Neural progenitor cell (in vitro differentiated cells): ENCODE measurements around the gene GFM2. TPM values are rescaled to one million over a fixed set of nuclear protein-coding genes. Genes with fewer than 3 reads are reported as not detected.
"Not testable (repeated sequence)": the region's sequence is repeated elsewhere in the genome, so short reads cannot be mapped to it uniquely, and the experiment has no call there.

Experiments used
- DNase-seq: peaks from one replicate; pipeline ENCODE4 v3.0.0-alpha.2; 2016; ENCODE audit warnings: low spot score
- H2AFZ ChIP-seq: fragments of 200-600 bp; sonication (generic); replicated peaks from 2 replicates; pipeline ENCODE4 v1.6.1; 2016; ENCODE audit warnings: antibody characterized with exemption
- H3F3A ChIP-seq: fragments of 200-600 bp; sonication (generic); 2 replicates; pipeline ENCODE4 v1.6.1; 2016; ENCODE audit warnings: antibody characterized with exemption, low read depth
- H3K27ac ChIP-seq: fragments of 200-600 bp; sonication (generic); 2 replicates; pipeline ENCODE4 v1.5.1; 2016; ENCODE audit warnings: mild to moderate bottlenecking
- H3K27me3 ChIP-seq: fragments of 200-600 bp; sonication (generic); 2 replicates; pipeline ENCODE4 v1.6.1; 2016; ENCODE audit warnings: mild to moderate bottlenecking, moderate library complexity
- H3K36me3 ChIP-seq: fragments of 200-600 bp; sonication (generic); 2 replicates; pipeline ENCODE4 v1.5.1; 2016
- H3K4me1 ChIP-seq: fragments of 200-600 bp; sonication (generic); 2 replicates; pipeline ENCODE4 v1.6.1; 2016; ENCODE audit warnings: mixed run types
- H3K4me2 ChIP-seq: fragments of 200-600 bp; sonication (generic); 2 replicates; pipeline ENCODE4 v1.6.1; 2016
- H3K4me3 ChIP-seq: fragments of 200-600 bp; sonication (generic); 2 replicates; pipeline ENCODE4 v1.5.1; 2016
- H3K79me2 ChIP-seq: fragments of 200-600 bp; sonication (generic); 2 replicates; pipeline ENCODE4 v1.6.1; 2016; ENCODE audit warnings: low read depth
- H3K9ac ChIP-seq: fragments of 200-600 bp; sonication (generic); 2 replicates; pipeline ENCODE4 v1.6.1; 2016
- H3K9me3 ChIP-seq: fragments of 200-600 bp; sonication (generic); 2 replicates; pipeline ENCODE4 v1.5.1; 2016; ENCODE audit warnings: low read depth
- H4K20me1 ChIP-seq: fragments of 200-600 bp; sonication (generic); 2 replicates; pipeline ENCODE4 v1.6.1; 2016; ENCODE audit warnings: low read depth
- H3K27ac Mint-ChIP-seq: 3 replicates; pipeline ENCODE4 v1.8.0; 2021; ENCODE audit warnings: mixed read lengths
- H3K27me3 Mint-ChIP-seq: 2 replicates; pipeline ENCODE4 v1.8.0; 2022; ENCODE audit warnings: low read depth, mild to moderate bottlenecking, inconsistent platforms, moderate library complexity, mixed read lengths; ENCODE audit not compliant: insufficient read depth
- H3K36me3 Mint-ChIP-seq: 3 replicates; pipeline ENCODE4 v1.8.0; 2021; ENCODE audit warnings: mixed read lengths
- H3K4me1 Mint-ChIP-seq: 3 replicates; pipeline ENCODE4 v1.8.0; 2021; ENCODE audit warnings: mixed read lengths
- H3K4me3 Mint-ChIP-seq: 3 replicates; pipeline ENCODE4 v1.8.0; 2021; ENCODE audit warnings: mild to moderate bottlenecking, moderate library complexity, mixed read lengths
- H3K9me3 Mint-ChIP-seq: 3 replicates; pipeline ENCODE4 v1.8.0; 2020; ENCODE audit warnings: mixed read lengths
- EZH2 ChIP-seq: fragments of 200-600 bp; sonication (generic); IDR thresholded peaks from 2 replicates; pipeline ENCODE4 v1.6.1; 2017; ENCODE audit warnings: antibody characterized with exemption, mild to moderate bottlenecking, moderate library complexity
- EZH2phosphoT487 ChIP-seq: fragments of 200-600 bp; sonication (generic); IDR thresholded peaks from 2 replicates; pipeline ENCODE4 v1.6.1; 2017; ENCODE audit warnings: antibody characterized with exemption
- total RNA-seq: library from RNA; depleted of rRNA; stranded (reverse); fragments of >200 nt; gene quantifications from 2 replicates; pipeline ENCODE4 v1.2.3, GENCODE V29; 2015; ENCODE audit warnings: low replicate concordance
- TF ChIP-seq, protein P1 (sequence below): fragments of 200-600 bp; sonication (generic); IDR thresholded peaks from 2 replicates; pipeline ENCODE4 v1.5.1; 2017; ENCODE audit warnings: antibody characterized with exemption, mild to moderate bottlenecking

GFM2 gene
- total RNA-seq, 1 donor from 2014 or later = 67.9 TPM

DNA sequence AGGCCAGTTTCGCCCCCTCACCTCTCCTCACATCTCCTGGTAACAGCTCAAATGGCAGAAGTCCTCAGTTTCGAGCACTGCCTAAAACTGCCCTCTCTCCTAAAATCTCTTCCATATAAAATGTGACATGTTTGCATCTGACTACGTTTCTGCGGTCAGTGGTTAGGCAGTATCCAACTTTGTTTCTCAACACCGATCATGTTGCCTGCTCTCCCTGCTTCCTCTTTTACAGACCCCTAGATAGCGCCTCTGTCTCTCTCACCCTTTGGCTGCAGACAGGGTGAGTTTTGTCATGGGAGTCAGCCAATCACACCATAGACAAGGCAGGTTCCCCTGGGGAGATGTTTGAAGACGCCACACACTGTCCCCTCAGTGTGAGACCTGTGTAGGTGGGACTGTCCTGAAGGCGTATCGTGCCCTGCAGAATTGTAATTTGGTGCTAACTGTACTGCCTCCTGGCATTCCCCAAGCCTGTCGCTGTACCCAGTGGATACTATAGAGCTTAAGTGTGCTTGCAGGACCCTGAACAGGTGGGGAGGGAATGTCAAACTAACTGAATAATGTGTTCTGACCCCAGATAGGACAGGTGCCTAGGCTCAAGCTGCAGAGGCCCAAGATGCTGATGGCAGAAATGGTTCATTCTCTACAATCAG is 80.8 kb downstream of the GFM2 start:
- no peak overlapping the region for H3K27ac Mint-ChIP-seq
- Histone ChIP-seq H4K20me1 (no peaks in the 10 kb centered on the region), H3K4me2 (peak overlapping the region; percentile 94)

DNA sequence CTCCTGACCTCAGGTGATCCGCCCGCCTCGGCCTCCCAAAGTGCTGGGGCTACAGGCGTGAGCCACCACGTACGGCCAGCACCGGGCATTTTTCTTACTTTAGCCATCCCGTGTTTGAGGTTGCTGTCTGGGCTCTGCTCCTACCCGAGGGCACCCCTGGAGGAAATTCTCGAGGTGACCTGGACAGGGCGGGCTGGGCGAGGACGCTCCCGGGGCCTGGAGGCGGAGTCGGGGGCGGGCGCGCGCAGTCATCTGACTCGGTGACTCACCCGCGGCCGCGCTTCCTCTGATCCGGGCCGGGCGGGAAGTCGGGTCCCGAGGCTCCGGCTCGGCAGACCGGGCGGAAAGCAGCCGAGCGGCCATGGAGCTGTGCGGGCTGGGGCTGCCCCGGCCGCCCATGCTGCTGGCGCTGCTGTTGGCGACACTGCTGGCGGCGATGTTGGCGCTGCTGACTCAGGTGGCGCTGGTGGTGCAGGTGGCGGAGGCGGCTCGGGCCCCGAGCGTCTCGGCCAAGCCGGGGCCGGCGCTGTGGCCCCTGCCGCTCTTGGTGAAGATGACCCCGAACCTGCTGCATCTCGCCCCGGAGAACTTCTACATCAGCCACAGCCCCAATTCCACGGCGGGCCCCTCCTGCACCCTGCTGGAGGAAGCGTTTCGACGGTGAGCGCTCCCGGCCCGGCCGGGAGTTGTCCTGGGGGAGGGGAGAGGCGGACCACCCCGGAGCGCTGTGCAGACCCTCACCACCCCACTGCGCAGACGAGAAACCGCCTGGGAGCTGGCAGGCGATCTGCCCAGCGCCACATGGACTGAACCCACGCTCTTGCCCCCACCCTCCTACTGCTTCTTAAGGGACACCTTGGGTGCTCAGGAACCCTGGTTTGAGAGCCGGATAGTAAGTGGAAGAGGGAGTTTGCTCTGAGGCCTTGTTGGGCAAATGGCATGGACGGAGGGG is 81.7 kb downstream of the GFM2 start, which contains the start of gene HEXB:
TSS of gene HEXB (plus strand) at position 334 of the 952 bp plus-strand sequence. CDS start at position 362, 28 bp downstream.
- H3K4me3 Mint-ChIP-seq = peak within 1 kb of the TSS; percentile 82
- H3K4me2 ChIP-seq = peak within 1 kb of the TSS; percentile 94
- no peaks in the 10 kb centered on the region for H3K27me3 ChIP-seq
- DNase-seq = peak; percentile 90
- peak within 1 kb of the TSS; percentile 80 for H3K4me3 ChIP-seq
- no peaks in the 10 kb centered on the region for H3K9me3 Mint-ChIP-seq
- H3K36me3 ChIP-seq = no peaks in the 10 kb centered on the region
- peaks cover 8% of the 10 kb centered on the region for H3K4me1 ChIP-seq
- no peaks in the 10 kb centered on the region for H3K9me3 ChIP-seq
- H3F3A ChIP-seq = peaks cover 9% of the 10 kb centered on the region
- H3K79me2 ChIP-seq = no peaks in the 10 kb centered on the region
- H3K4me1 Mint-ChIP-seq = peaks cover 10% of the 10 kb centered on the region
- peaks cover 7% of the 10 kb centered on the region for H3K27me3 Mint-ChIP-seq
- no peaks in the 10 kb centered on the region for H3K36me3 Mint-ChIP-seq
- no peak for TF ChIP-seq EZH2
- TF ChIP-seq, protein P1, sequence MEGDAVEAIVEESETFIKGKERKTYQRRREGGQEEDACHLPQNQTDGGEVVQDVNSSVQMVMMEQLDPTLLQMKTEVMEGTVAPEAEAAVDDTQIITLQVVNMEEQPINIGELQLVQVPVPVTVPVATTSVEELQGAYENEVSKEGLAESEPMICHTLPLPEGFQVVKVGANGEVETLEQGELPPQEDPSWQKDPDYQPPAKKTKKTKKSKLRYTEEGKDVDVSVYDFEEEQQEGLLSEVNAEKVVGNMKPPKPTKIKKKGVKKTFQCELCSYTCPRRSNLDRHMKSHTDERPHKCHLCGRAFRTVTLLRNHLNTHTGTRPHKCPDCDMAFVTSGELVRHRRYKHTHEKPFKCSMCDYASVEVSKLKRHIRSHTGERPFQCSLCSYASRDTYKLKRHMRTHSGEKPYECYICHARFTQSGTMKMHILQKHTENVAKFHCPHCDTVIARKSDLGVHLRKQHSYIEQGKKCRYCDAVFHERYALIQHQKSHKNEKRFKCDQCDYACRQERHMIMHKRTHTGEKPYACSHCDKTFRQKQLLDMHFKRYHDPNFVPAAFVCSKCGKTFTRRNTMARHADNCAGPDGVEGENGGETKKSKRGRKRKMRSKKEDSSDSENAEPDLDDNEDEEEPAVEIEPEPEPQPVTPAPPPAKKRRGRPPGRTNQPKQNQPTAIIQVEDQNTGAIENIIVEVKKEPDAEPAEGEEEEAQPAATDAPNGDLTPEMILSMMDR = peak; percentile 17
- no peak within 1 kb of the TSS for H3K27ac ChIP-seq
- H3K27ac Mint-ChIP-seq = peak within 1 kb of the TSS; percentile 58
- peak within 1 kb of the TSS; percentile 50 for H3K9ac ChIP-seq
- peak within 1 kb of the TSS; percentile 93 for H2AFZ ChIP-seq
- H4K20me1 ChIP-seq = no peaks in the 10 kb centered on the region

More for the DNA sequence above, 80.8 kb downstream of the GFM2 start:
- Histone ChIP-seq H3K4me3 (peak overlapping the region; percentile 80), H3F3A (peaks cover 9% of the 10 kb centered on the region), H3K9ac (peak overlapping the region; percentile 50), H3K79me2 (no peaks in the 10 kb centered on the region), H3K4me1 (peaks cover 8% of the 10 kb centered on the region), H3K27ac (no peak overlapping the region), H3K27me3 (no peaks in the 10 kb centered on the region), H3K9me3 (no peaks in the 10 kb centered on the region), H2AFZ (no peak overlapping the region), H3K36me3 (no peaks in the 10 kb centered on the region)
- no peak for DNase-seq
- Mint-ChIP-seq H3K9me3 (no peaks in the 10 kb centered on the region), H3K36me3 (no peaks in the 10 kb centered on the region), H3K27me3 (peaks cover 7% of the 10 kb centered on the region), H3K4me1 (peaks cover 10% of the 10 kb centered on the region), H3K4me3 (peak overlapping the region; percentile 82)
- TF ChIP-seq, protein P1 = no peak
- TF ChIP-seq EZH2 (no peak), EZH2phosphoT487 (no peak)

DNA sequence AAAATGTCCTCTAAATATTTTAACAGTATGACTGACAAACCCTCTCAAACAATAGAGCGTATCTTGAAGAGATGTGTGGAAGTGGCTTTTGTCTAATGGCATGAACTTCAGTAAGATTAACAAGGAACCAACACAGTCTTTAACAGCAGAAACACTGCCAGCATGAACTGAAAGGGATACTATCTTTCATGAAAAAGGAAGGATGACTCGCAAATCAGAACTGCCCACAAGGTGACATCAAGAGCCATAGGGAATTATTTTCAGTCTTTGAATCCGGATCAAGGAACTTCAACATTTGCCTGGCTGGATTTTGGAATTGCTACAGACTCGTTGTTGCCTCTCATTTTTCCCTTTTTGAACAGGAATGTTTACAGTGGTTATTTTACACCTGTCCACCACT is 87.0 kb downstream of the GFM2 start:
- no peak overlapping the region for H3K27ac Mint-ChIP-seq
- no peaks in the 10 kb centered on the region for H3K36me3 Mint-ChIP-seq
- H3F3A ChIP-seq = no peaks in the 10 kb centered on the region
- H3K27me3 Mint-ChIP-seq = peaks cover 7% of the 10 kb centered on the region
- no peak overlapping the region for H3K4me3 Mint-ChIP-seq
- H3K9ac ChIP-seq = no peak overlapping the region
- no peaks in the 10 kb centered on the region for H3K79me2 ChIP-seq
- no peak overlapping the region for H2AFZ ChIP-seq
- H3K9me3 ChIP-seq = no peaks in the 10 kb centered on the region
- H3K4me2 ChIP-seq = no peak overlapping the region
- H3K9me3 Mint-ChIP-seq = no peaks in the 10 kb centered on the region
- H3K4me1 Mint-ChIP-seq = peaks cover 5% of the 10 kb centered on the region
- no peaks in the 10 kb centered on the region for H4K20me1 ChIP-seq
- no peak overlapping the region for H3K4me3 ChIP-seq
- no peaks in the 10 kb centered on the region for H3K27me3 ChIP-seq
- TF ChIP-seq EZH2phosphoT487 = no peak
- no peak for TF ChIP-seq EZH2
- TF ChIP-seq, protein P1 = no peak
- H3K36me3 ChIP-seq = no peaks in the 10 kb centered on the region
- H3K27ac ChIP-seq = no peak overlapping the region
- DNase-seq = no peak
- H3K4me1 ChIP-seq = no peaks in the 10 kb centered on the region

DNA sequence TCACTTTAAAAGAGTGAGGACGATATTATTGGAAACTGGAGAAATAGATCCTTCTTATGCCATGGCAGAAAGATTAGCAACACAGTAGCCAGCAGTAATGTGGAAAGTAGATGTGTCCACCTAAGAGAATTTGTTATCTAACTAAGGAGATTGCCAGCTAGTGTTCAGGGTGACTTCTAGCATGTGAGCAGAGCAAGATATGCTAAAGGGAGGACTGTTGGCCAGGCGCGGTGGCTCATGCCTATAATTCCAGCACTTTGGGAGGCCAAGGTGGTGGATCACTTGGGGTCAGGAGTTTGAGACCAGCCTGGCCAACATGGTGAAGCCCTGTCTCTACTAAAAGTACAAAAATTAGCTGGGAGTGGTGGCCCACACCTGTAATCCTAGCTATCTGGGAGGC is 87.6 kb downstream of the GFM2 start:
- H4K20me1 ChIP-seq, H3K4me2 ChIP-seq, H3K36me3 Mint-ChIP-seq, H3K9me3 Mint-ChIP-seq, H3K4me1 Mint-ChIP-seq, H3K4me1 ChIP-seq, H3K27me3 ChIP-seq, H3K4me3 Mint-ChIP-seq, H3K27ac Mint-ChIP-seq, DNase-seq, H3K27me3 Mint-ChIP-seq, H3K79me2 ChIP-seq, H3F3A ChIP-seq, H2AFZ ChIP-seq, H3K36me3 ChIP-seq, H3K27ac ChIP-seq, H3K9ac ChIP-seq, H3K9me3 ChIP-seq, H3K4me3 ChIP-seq: not testable (repeated sequence)

DNA sequence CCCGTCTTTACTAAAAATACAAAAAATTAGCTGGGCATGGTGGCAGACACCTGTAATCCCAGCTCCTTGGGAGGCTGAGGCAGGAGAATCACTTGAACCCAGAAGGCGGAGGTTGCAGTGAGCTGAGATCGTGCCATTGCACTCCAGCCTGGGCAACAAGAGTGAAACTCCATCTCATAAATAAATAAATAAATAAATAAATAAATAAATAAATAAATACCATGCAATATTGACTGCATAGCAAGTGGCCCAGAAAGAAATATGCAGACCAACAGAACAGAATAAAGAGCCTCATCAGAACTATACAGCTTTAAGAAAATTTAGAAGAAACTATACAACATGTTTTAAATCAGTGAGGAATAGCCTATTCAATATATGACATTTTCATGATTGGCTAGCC is 88.8 kb downstream of the GFM2 start:
- not testable (repeated sequence) for H3K9ac ChIP-seq, H3K79me2 ChIP-seq, H3F3A ChIP-seq, H3K4me1 ChIP-seq, H3K4me3 Mint-ChIP-seq, DNase-seq, H3K27ac Mint-ChIP-seq, H3K36me3 ChIP-seq, H2AFZ ChIP-seq, H4K20me1 ChIP-seq, H3K36me3 Mint-ChIP-seq, H3K27me3 Mint-ChIP-seq, H3K27ac ChIP-seq, H3K4me2 ChIP-seq, H3K4me1 Mint-ChIP-seq, H3K9me3 ChIP-seq, H3K4me3 ChIP-seq, H3K27me3 ChIP-seq, H3K9me3 Mint-ChIP-seq
